C1 segment of cervical spinal cord (tissue), 14 donors: ENCODE measurements around the gene HMGCS2.
A peak's percentile ranks its signal among the peaks of the same experiment; 100 is the strongest.

ENCODE experiments used
- DNase-seq, 14 donors: peaks; one replicate each; lab custom pipeline; 2025; lab: John Stamatoyannopoulos, UW

HMGCS2 gene

GRCh38 chr1:119768778-119769177, at the start of gene HMGCS2:
HMGCS2 (minus strand) TSS chr1:119768905; CDS start chr1:119768844, 61 bp downstream.
- DNase-seq = no peak

GRCh38 chr1:119818181-119818580, 49.5 kb upstream of the HMGCS2 start:
- DNase-seq = no peak

GRCh38 chr1:119816407-119816806, 47.7 kb upstream of the HMGCS2 start:
- DNase-seq = no peak

- no peak for DNase-seq
Observed at GRCh38 chr1:119815928-119816327, 47.2 kb upstream of the HMGCS2 start.

GRCh38 chr1:119815361-119815760, 46.7 kb upstream of the HMGCS2 start:
- no peak for DNase-seq

DNA sequence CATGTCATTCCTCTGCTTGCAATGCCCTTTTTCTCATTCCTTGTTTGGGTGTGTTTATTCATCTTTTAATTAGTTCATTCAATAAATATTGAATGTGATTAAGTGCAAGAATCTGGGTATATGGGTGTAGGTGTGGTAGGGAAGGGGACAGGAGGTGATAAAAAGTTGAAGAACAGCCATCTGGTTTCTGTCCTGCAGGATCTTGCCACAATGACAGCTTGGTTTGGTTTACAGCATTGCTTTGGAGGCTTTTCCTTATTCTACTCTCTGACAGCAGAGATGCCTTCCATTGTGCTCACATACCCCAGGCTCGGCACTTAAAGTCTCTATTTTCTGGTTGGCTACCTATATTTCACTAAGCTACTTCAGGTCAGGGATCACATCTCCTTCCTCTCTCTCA, 45.6 kb upstream of the HMGCS2 start:
- DNase-seq = no peak

DNA sequence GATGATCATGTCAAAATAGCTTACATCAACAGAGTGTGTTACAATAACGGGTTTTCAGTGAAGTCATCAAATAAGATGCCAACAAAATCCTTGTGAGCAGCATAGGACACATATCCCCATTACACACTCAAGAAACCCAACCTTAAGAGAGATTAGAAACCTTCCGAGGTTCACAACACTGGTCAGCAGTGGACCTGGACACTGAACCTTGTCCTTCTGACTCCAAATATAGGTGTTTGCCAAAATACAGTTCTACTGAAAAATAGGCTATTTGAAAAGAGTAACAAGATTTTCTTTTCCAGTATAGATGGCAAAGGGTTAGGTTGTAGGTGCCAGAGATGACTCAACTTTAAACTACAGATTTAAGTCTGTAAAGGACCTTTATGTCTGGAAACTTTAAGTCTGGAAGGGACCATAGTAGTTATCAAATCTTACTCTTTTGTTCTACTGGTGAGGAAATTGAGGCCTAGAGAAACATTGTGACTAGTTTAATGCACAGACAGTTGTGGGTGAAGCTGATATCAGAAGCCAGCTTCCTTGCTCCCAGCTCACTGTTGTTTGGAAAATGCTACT, 43.4 kb upstream of the HMGCS2 start:
- DNase-seq = no peak

DNA sequence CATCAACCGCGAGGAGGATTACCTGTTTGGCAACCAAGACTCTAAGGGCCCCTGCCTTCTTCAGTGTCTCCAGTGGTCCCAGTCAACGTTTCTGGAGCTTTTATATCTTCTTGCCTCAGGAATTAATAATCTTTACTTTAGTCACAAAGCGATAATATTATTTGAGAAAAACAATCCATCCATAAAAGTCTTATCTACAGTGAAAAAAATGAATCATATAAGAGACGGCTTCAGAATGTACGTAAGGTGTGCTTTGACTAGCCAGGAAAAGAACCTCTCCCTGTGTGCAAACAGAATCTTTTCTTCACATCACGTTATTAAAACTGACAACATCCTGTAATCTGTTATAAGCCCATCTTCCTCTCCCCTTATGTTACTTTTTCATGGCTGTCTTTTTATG, 42.7 kb upstream of the HMGCS2 start, which contains the start of gene REG4:
REG4 (minus strand) TSS at position 74 of the 400 bp plus-strand sequence. CDS start 2,691 bp downstream, outside the sequence.
- no peak for DNase-seq

DNA sequence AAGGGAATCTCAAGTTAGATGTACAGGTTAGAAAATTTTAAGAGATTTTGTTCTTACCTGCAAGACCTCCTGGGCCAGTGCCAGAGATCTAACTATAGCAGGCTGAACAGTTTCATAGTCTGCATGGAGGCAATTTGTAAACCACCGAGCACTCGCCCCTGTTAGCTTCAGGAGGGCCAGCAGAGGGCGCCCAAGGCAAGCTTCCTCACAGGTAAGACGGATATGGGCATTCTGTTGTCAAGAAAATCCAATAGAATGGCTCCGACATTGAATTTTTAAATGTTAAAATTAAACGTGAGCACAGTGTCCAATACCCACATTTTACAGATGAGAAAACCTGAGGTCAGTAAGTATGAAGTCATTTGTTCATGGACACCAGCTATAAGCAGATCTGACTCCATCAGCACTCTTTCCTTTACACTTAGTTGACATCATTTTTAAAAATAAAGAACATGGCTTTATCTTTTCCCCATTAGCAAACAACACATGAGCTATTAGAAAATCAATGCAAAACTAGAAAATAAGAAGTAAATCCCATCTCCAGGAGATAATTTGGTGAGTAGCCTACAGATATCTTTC, 40.4 kb upstream of the HMGCS2 start:
- peak in 10 of 14 donors; percentile 5 to 37 (median 18) for DNase-seq

DNA sequence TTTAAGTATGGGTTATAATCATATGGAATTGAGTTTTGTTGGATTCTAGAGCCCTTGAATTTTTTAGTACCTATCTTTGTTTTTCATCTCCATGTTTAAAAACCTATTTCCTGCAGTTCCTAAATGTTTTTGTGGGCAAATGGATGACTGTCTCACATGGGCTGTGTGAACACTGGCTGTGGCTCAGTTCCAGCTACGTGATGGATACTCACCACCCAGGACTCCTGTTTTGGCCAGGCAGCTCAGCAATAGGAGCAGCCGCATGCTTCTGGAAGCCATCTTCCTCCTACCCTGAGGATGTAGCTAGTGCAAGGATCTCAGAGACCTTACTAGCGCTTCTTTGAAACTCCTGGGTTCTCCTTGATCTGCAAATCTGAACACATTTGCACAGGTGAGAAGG, 39.8 kb upstream of the HMGCS2 start:
- DNase-seq = no peak

- DNase-seq = no peak
Observed at GRCh38 chr1:119806489-119806888, 37.8 kb upstream of the HMGCS2 start.

DNA sequence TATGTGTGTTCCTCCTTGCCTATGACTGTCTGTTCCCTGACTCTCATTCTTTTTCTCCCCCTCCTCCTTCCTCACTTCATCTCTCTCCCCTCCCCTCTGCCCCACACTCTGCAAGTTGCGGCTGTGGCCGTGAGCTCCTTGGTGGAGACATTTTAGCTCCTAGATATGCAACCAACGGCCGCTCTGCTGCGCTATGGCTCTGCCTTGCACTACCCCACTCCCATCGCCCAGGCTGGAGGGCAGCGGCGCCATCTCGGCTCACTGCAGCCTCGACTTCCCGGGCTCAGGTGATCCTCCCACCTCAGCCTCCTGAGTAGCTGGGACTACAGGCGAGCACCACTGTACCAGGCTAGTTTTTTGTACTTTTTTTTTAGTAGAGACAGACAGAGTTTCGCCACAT, 37.0 kb upstream of the HMGCS2 start:
- no peak for DNase-seq

DNA sequence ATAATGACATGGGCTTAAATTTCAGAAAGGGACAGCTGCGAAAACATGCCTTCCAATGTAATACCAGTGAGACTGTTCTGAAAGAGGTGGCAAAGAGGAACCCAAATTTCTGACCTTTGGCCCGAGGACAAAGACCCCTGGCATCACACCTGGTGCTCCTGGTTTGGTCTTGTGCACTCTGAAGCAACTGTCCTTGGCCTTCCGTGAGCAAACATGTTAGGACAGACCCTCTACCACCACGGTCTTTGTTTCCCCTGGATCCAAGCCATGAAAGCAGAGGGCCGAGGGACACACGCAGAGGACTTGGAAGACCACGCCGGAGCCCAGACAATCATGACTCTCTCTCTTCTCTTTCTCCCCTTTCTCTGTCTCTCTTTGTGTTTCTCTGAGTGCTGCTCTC, 36.5 kb upstream of the HMGCS2 start:
- no peak for DNase-seq

DNA sequence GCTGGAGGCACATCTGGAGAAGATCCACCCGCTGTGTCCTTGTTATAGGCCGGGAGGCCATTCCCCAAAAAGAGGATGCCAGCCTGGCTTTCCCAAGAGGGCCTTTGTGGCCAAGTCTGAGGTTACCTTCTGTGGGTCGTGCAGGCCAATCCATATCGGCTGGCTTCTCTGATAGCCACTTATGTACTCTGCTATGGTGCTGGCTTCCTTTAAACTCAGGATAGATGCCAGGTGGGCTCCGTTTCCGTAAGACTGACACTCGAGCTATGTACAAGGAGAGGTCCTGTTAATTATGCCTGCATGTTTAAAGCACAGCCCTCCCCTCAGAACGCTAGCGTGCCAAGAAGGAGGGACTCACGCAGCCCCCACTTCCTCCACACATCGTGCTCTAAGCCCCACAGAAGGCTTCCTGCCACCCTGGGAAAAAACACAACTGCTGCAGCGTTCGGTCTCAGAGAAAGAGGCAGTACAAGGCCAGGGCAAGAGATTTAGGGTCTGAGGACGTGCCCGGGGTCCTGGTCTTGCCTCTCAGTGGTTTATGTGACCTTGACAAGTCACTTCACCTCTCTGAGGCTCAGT, 31.0 kb upstream of the HMGCS2 start:
- no peak for DNase-seq

DNA sequence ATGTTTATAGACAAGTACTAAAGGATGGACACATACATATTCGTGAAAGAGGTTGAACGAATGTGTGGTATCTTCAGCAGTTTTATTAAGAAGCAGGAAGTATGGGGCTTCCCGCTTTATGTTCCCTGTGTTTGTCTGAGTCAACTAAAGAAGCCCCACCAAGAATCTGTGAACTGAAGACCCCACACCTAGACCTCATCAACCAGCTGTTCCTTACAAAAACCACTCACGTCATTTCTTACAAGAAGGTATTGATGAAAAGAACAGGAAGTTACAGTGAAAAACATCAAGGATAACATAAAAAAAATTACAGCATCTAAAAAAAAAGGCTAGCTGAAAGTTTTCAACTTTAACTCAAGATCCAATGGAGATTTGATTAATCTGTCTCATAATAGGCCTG, 30.3 kb upstream of the HMGCS2 start:
- no peak for DNase-seq

DNA sequence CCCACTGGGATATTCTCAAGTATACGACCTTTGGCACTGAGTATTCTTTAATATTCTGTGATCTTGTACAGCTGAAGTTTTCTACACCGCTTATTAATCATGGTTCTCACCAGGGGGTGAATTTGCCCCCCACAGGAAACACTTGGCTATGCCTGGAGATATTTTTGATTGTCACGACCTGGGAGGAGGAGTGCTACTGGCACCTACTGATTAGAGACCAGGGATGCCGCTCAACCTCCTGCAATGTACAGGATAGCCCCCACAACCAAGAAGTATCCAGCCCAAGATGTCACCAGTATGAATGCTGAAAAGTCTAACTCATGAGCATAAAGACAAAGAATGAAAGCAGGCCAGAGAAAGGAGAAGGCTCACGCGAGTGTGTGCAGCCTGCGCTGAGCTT, 28.9 kb upstream of the HMGCS2 start:
- DNase-seq = no peak

- DNase-seq = no peak
Observed at GRCh38 chr1:119797162-119797561, 28.5 kb upstream of the HMGCS2 start.

GRCh38 chr1:119795261-119796200, 26.8 kb upstream of the HMGCS2 start:
- no peak for DNase-seq

DNA sequence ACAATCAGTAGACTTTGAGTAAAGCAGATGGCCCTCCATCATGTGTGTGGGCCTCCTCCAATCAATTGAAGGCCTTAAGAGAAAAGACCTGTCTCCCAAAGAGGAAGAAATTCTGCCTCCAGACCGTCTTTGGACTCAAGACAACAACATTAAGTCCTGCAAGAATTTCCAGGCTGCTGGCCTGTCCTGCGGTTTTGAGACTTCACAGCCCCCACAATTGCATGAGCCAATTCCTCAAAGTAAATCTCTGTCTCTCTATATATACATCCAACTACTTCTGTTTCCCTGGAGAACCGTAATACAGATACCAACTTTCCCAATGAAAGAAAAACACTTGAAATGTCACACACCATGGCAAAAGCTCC, 26.2 kb upstream of the HMGCS2 start:
- no peak for DNase-seq

DNA sequence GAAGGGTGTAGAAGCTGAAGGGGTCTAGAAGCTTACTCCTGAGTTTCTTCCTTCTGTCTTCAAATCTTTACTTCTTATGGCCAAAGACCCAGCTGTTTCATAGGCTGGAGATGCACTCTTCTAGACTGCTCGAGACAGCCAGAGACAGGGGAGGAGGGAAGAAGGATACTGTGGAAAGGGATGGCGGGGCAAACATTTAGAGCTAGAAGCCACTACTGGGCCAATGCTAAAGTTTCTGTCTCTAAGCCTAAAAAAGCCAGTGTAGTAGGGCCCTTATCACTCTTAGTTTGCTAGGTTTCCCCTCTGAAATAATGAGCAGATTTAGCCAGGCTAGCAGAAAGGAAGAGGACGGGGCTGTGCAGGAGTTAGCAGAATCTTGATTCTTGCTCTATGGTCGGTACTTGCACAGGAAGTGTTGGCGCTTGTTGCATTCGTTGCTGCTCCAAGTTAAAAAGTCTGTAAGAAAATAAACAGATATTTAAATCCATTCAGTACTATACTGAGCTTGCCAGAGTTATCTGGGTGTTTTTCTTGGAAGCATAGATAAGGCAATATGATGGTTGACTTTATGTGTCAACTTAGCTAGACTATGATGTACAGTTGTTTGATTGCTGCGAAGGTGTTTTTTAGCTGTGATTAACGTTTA, 25.6 kb upstream of the HMGCS2 start:
- DNase-seq = no peak

DNA sequence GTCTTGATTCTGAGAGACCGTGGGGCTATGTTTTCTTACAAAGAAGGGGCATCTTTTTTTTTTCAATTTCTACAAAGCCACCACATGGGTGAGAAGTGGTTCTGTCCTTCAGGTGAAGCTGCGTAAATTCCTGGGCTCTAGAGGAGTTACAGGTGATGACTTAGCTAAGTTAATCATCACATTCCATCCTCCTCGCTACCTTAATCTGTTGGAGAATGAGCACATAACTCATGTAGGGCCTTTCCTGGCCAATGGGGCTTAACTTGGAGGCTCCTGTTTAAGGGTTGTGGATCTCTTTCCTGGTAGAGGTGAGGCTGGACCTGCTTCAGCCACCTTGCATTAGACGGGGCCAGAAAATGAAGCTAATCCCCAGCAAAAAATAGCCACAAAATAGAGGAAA, 22.7 kb upstream of the HMGCS2 start:
- DNase-seq = no peak
